OCI-LY7 (cell line): ENCODE results near the gene MMP11. TPM values are rescaled to one million over a fixed set of nuclear protein-coding genes. Genes with fewer than 3 reads are reported as not detected.

Experiments
- BruUV-seq: library from RNA; stranded (reverse); fragments of 400-500 nt; replicated peaks from 2 replicates; lab custom pipeline; 2021; lab: Mats Ljungman, UMichigan
- CTCF ChIA-PET: fragments of 300-600 bp; sonication (Branson Sonifier 250); formaldehyde crosslinking; loops from one replicate; lab custom pipeline; 2022; ENCODE audit warnings: antibody characterized with exemption; ENCODE audit not compliant: unreplicated experiment; lab: Charles Lee
- POLR2A ChIA-PET: fragments of 300-600 bp; sonication (Branson Sonifier 250); formaldehyde crosslinking; loops from one replicate; lab custom pipeline; 2022; ENCODE audit warnings: antibody characterized with exemption; lab: Charles Lee
- DNase-seq: peaks from one replicate; pipeline ENCODE4 v3.0.0-alpha.2; 2015; ENCODE audit warnings: low spot score
- H2AFZ ChIP-seq: fragments of 200-600 bp; sonication (generic), shearing (Covaris generic); 2 replicates; pipeline ENCODE4 v1.6.1; 2014; ENCODE audit warnings: mild to moderate bottlenecking, antibody characterized with exemption, low read length, moderate library complexity
- H3K27ac ChIP-seq: fragments of 200-600 bp; sonication (generic); 2 replicates; pipeline ENCODE4 v1.5.1; 2014; ENCODE audit warnings: mixed run types, low read depth, mild to moderate bottlenecking, moderate library complexity, low read length, inconsistent platforms; ENCODE audit not compliant: poor library complexity, severe bottlenecking
- H3K36me3 ChIP-seq: fragments of 200-600 bp; sonication (generic); 2 replicates; pipeline ENCODE4 v1.6.1; 2014; ENCODE audit warnings: mild to moderate bottlenecking, antibody characterized with exemption, low read length, moderate library complexity, mixed read lengths; ENCODE audit not compliant: insufficient read depth
- H3K4me1 ChIP-seq: fragments of 200-600 bp; sonication (generic); 2 replicates; pipeline ENCODE4 v1.5.1; 2014; ENCODE audit warnings: mild to moderate bottlenecking, low read length; ENCODE audit not compliant: insufficient read depth, poor library complexity, severe bottlenecking
- H3K4me2 ChIP-seq: fragments of 200-600 bp; sonication (generic); 2 replicates; pipeline ENCODE4 v1.6.1; 2014; ENCODE audit warnings: mild to moderate bottlenecking, low read length
- H3K4me3 ChIP-seq: fragments of 200-600 bp; sonication (generic); 2 replicates; pipeline ENCODE4 v1.5.1; 2014; ENCODE audit warnings: mild to moderate bottlenecking, low read depth, low read length; ENCODE audit not compliant: poor library complexity, severe bottlenecking
- H3K79me2 ChIP-seq: fragments of 200-600 bp; sonication (generic); 2 replicates; pipeline ENCODE4 v1.6.1; 2016; ENCODE audit warnings: low read depth, mild to moderate bottlenecking, low read length, moderate library complexity, mixed read lengths; ENCODE audit not compliant: insufficient read depth
- H3K9me2 ChIP-seq: fragments of 200-600 bp; sonication (generic); 2 replicates; pipeline ENCODE4 v1.6.1; 2016; ENCODE audit warnings: mild to moderate bottlenecking, low read length, mixed read lengths; ENCODE audit not compliant: insufficient read depth
- H3K9me3 ChIP-seq: fragments of 200-600 bp; sonication (generic); 2 replicates; pipeline ENCODE4 v1.6.1; 2014; ENCODE audit warnings: mild to moderate bottlenecking, mixed run types, low read length, mixed read lengths
- H4K20me1 ChIP-seq: fragments of 200-600 bp; sonication (generic); 2 replicates; pipeline ENCODE4 v1.6.1; 2014; ENCODE audit warnings: mild to moderate bottlenecking, antibody characterized with exemption, low read length, moderate library complexity, mixed read lengths; ENCODE audit not compliant: insufficient read depth
- CTCF ChIP-seq: fragments of 200-600 bp; sonication (generic); conservative IDR thresholded peaks from 2 replicates; pipeline ENCODE4 v1.5.1; 2014; ENCODE audit warnings: mild to moderate bottlenecking, antibody characterized with exemption, low read length, moderate library complexity, mixed read lengths
- EZH2phosphoT487 ChIP-seq: fragments of 200-600 bp; sonication (generic); IDR thresholded peaks from 2 replicates; pipeline ENCODE4 v1.6.1; 2018; ENCODE audit warnings: low read depth, borderline replicate concordance, mild to moderate bottlenecking, mixed run types, antibody characterized with exemption, low read length, moderate library complexity, mixed read lengths
- intact Hi-C: fragments of 100-400 bp; cut with micrococcal nuclease; formaldehyde crosslinking; loops from one replicate; pipeline ENCODE4 v1.10.0; 2022; ENCODE audit not compliant: unreplicated experiment
- total RNA-seq, 2 experiments: library from RNA; depleted of rRNA in 1 of 2; stranded (reverse); fragments of >200 nt in 1 of 2; shearing (Covaris generic) in 1 of 2; gene quantifications; 2 replicates each; pipeline ENCODE4 v1.2.3, GENCODE V29; 2014 to 2022

MMP11 gene
- total RNA-seq, 2 experiments from 2014 or later, result 9.2 to 12.9 TPM

GRCh38 chr22:23769321-23769965, 3.2 kb upstream of the MMP11 start:
- H3K9me2 ChIP-seq, result no peaks in the 10 kb centered on the region
- BruUV-seq, result no TSS peak
- intact Hi-C loops, result loop anchor here (2.0 to 5.0 kb wide), 3 partner anchors 69 to 227 kb away; partner anchors contain the start of gene DERL3
- ChIA-PET POLR2A (interaction anchor here (0.7 to 1.9 kb wide), 10 partner anchors 15 to 90 kb away, joined by 3 to 8 read pairs (median 4); partner anchors contain the start of genes SLC2A11 and VPREB3), CTCF (interaction anchor here (1.0 to 1.4 kb wide), 2 partner anchors 75 to 80 kb away, joined by 3 to 7 read pairs; no protein-coding TSS in a partner anchor)
- H3K4me2 ChIP-seq, result peak overlapping the region; percentile 98
- H3K36me3 ChIP-seq, result peaks cover 25% of the 10 kb centered on the region
- no peak for TF ChIP-seq CTCF
- TF ChIP-seq EZH2phosphoT487, result no peak
- H2AFZ ChIP-seq, result peak overlapping the region; percentile 75
- H3K4me3 ChIP-seq, result peak overlapping the region; percentile 99
- H3K9me3 ChIP-seq, result no peaks in the 10 kb centered on the region
- H3K4me1 ChIP-seq, result peaks cover 78% of the 10 kb centered on the region
- H3K27ac ChIP-seq, result peak overlapping the region; percentile 74
- DNase-seq, result peak; percentile 75
- peaks cover 12% of the 10 kb centered on the region; the same call in 1 of the 2 replicates for H4K20me1 ChIP-seq
- peaks cover 26% of the 10 kb centered on the region for H3K79me2 ChIP-seq

GRCh38 chr22:23772315-23772648, 367 bp upstream of the MMP11 start:
- Histone ChIP-seq H3K4me3 (peak overlapping the region; percentile 68), H2AFZ (peak overlapping the region; percentile 52; the same call in 1 of the 2 replicates), H3K79me2 (peaks cover 5% of the 10 kb centered on the region), H3K4me1 (peaks cover 56% of the 10 kb centered on the region), H3K36me3 (no peaks in the 10 kb centered on the region), H4K20me1 (no peaks in the 10 kb centered on the region), H3K4me2 (peak overlapping the region; percentile 94), H3K27ac (peak overlapping the region; percentile 36), H3K9me2 (no peaks in the 10 kb centered on the region), H3K9me3 (no peaks in the 10 kb centered on the region)
- no peak for DNase-seq
- ChIA-PET CTCF (interaction anchor here (1.3 kb wide), 1 partner anchor 78 kb away, joined by 4 read pairs; no protein-coding TSS in a partner anchor), POLR2A (interaction anchor here (0.9 kb wide), 1 partner anchor 74 kb away, joined by 4 read pairs; no protein-coding TSS in a partner anchor)
- TF ChIP-seq CTCF (no peak), EZH2phosphoT487 (no peak)
- no TSS peak for BruUV-seq
- intact Hi-C loops, result no loop called here
